Dedifferentiated amniotic fluid mesenchymal stem cell (primary cell): ENCODE data around the gene TMBIM6.

ENCODE experiments used
- DNase-seq: peaks from one replicate; pipeline ENCODE4 v3.0.0-alpha.2; 2016; ENCODE audit errors: extremely low spot score

Gene TMBIM6

GRCh38 chr12:49796606-49797448 lies 55.5 kb downstream of the TMBIM6 start:
- no peak for DNase-seq

- DNase-seq = no peak
These were observed 56.1 kb downstream of the TMBIM6 start for GRCh38 chr12:49797449-49797776.

- DNase-seq = no peak
These were observed 56.9 kb downstream of the TMBIM6 start for GRCh38 chr12:49798248-49798647.

- DNase-seq = no peak
These were observed 57.6 kb downstream of the TMBIM6 start for GRCh38 chr12:49798934-49799333.

GRCh38 chr12:49800421-49801140 lies 59.2 kb downstream of the TMBIM6 start:
- no peak for DNase-seq

- DNase-seq = no peak
These were observed 60.0 kb downstream of the TMBIM6 start for GRCh38 chr12:49801141-49802063.

- no peak for DNase-seq
These were observed 62.5 kb downstream of the TMBIM6 start for GRCh38 chr12:49803693-49804450.

GRCh38 chr12:49804821-49805220 lies 63.5 kb downstream of the TMBIM6 start:
- no peak for DNase-seq

GRCh38 chr12:49805409-49805808 lies 64.1 kb downstream of the TMBIM6 start:
- no peak for DNase-seq

GRCh38 chr12:49806321-49806813 lies 65.0 kb downstream of the TMBIM6 start:
- no peak for DNase-seq

GRCh38 chr12:49806877-49807276 lies 65.5 kb downstream of the TMBIM6 start:
- DNase-seq = no peak

- DNase-seq = no peak
These were observed 66.7 kb downstream of the TMBIM6 start for GRCh38 chr12:49807991-49808580.

- no peak for DNase-seq
These were observed 67.5 kb downstream of the TMBIM6 start for GRCh38 chr12:49808686-49809380.

GRCh38 chr12:49809381-49809905 lies 68.1 kb downstream of the TMBIM6 start:
- no peak for DNase-seq

GRCh38 chr12:49809906-49810389 lies 68.6 kb downstream of the TMBIM6 start:
- no peak for DNase-seq

- DNase-seq = no peak
These were observed 69.8 kb downstream of the TMBIM6 start for GRCh38 chr12:49811136-49811535.

- DNase-seq = no peak
These were observed 70.6 kb downstream of the TMBIM6 start for GRCh38 chr12:49811961-49812401.

- no peak for DNase-seq
These were observed 71.8 kb downstream of the TMBIM6 start for GRCh38 chr12:49813131-49813530.
